Epithelial cell of esophagus (primary cell): ENCODE data around the gene PPP2R2D.

Source experiments
- DNase-seq: peaks from one replicate; pipeline ENCODE4 v3.0.0; 2010; ENCODE audit warnings: low read depth
- H3K4me3 ChIP-seq: 2 replicates; pipeline ENCODE4 v1.5.1; 2011; ENCODE audit warnings: mild to moderate bottlenecking, low read length, control low read depth
- CTCF ChIP-seq: IDR thresholded peaks from 2 replicates; pipeline ENCODE4 v1.5.1; 2011; ENCODE audit warnings: low read depth, mild to moderate bottlenecking, low read length, control low read depth, inconsistent platforms; ENCODE audit not compliant: insufficient read depth; ENCODE audit errors: missing control alignments

PPP2R2D gene

GRCh38 chr10:131996466-131997365 lies 95.9 kb downstream of the PPP2R2D start:
- TF ChIP-seq CTCF, result no peak
- no peak for DNase-seq
- no peak overlapping the region for H3K4me3 ChIP-seq

GRCh38 chr10:131997366-131998049 lies 96.7 kb downstream of the PPP2R2D start:
- H3K4me3 ChIP-seq, result no peak overlapping the region
- peak; percentile 92 for DNase-seq
- TF ChIP-seq CTCF, result no peak

- no peak for DNase-seq
- no peak for TF ChIP-seq CTCF
- H3K4me3 ChIP-seq, result no peak overlapping the region
These were observed 97.4 kb downstream of the PPP2R2D start for GRCh38 chr10:131998050-131998844.

GRCh38 chr10:131998845-131999681 lies 98.3 kb downstream of the PPP2R2D start:
- no peak overlapping the region for H3K4me3 ChIP-seq
- DNase-seq, result no peak
- TF ChIP-seq CTCF, result no peak

- no peak overlapping the region for H3K4me3 ChIP-seq
- peak; percentile 42 for DNase-seq
- peak; percentile 36 for TF ChIP-seq CTCF
These were observed 100.6 kb downstream of the PPP2R2D start for GRCh38 chr10:132001238-132001972.
